ENCODE measurements around the gene APPBP2. TPM values are rescaled to one million over a fixed set of nuclear protein-coding genes. Genes with fewer than 3 reads are reported as not detected.
A peak's percentile ranks its signal among the peaks of the same experiment; 100 is the strongest.

APPBP2 gene
- polyA plus RNA-seq, 1 of the 3 experiments (the other 2 are of a cell fraction), result 7.6 TPM

DNA sequence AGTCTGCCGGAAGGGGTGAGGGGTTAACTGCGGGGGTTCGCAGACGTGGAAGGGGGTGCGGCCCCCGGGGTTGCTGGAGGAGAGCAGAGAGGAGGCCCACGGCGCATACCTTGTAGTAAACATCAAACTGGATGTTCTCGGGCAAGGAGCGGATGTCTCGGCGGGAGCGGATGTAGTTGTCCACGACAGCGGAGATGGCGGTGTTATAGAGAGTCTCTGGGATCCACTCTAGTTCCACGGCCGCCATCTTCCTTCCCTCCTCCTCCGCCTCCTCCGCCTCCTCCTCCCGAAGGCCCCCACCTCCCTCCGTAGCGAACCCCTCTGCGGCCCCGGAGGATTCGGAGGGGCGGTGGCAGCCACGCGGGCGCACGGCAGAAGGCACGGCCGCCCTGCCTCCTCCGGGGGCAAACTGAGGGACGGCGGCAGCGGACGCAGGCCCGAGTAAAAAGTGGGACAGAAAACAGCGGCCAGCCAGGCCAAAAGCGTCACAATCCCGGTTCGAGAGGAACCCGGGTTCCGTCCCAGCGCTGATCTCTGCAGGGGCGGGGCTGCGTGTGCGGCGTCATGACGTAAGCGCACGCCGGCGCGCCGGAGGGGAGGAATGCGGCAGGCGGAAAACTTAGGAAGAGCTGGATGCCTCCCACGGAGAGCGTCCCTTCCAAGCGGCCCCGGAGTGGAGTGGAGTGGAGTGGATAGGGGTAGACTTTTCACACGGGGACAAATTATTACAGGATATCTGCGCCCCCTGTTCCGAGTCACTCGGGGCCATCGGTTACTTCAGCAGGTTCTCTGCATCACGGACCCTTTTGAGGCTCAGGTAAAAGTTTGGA lies at the start of gene APPBP2 (continued):
- TF ChIP-seq, protein P1, sequence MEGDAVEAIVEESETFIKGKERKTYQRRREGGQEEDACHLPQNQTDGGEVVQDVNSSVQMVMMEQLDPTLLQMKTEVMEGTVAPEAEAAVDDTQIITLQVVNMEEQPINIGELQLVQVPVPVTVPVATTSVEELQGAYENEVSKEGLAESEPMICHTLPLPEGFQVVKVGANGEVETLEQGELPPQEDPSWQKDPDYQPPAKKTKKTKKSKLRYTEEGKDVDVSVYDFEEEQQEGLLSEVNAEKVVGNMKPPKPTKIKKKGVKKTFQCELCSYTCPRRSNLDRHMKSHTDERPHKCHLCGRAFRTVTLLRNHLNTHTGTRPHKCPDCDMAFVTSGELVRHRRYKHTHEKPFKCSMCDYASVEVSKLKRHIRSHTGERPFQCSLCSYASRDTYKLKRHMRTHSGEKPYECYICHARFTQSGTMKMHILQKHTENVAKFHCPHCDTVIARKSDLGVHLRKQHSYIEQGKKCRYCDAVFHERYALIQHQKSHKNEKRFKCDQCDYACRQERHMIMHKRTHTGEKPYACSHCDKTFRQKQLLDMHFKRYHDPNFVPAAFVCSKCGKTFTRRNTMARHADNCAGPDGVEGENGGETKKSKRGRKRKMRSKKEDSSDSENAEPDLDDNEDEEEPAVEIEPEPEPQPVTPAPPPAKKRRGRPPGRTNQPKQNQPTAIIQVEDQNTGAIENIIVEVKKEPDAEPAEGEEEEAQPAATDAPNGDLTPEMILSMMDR (IDR thresholded peaks at IDR 0.05), result no peak
- TF ChIP-seq FOSL2 (IDR thresholded peaks at IDR 0.05; ENCODE audit: borderline replicate concordance, low read depth) (no peak; the same call in 1 of the 2 replicates), FOXM1 (IDR thresholded peaks at IDR 0.05; ENCODE audit: low read depth) (no peak), EZH2phosphoT487 (IDR thresholded peaks at IDR 0.05; ENCODE audit: borderline replicate concordance, low read depth) (no peak), IRF3 (IDR thresholded peaks at IDR 0.05; ENCODE audit: low read depth, low read length) (no peak), REST (IDR thresholded peaks at IDR 0.05; ENCODE audit: low read depth, low read length) (peak; percentile 49; the same call in 1 of the 2 replicates), CHD2 (IDR thresholded peaks at IDR 0.05; ENCODE audit: low read length, partially characterized antibody) (peak; percentile 6)

- Histone ChIP-seq H3K4me3 (ENCODE audit: low read depth in 2 of 2, low read length in 1 of 2) (no peak overlapping the region), H3F3A (replicated peaks; ENCODE audit: insufficient read depth) (peaks cover 43% of the 10 kb centered on the region), H3K9ac (peak overlapping the region; percentile 53), H3K27ac (ENCODE audit: low read depth in 2 of 2, low read length in 1 of 2) (peak overlapping the region; percentile 2 to 93; a peak in 3 of 4 replicates), H3K9me2 (no peaks in the 10 kb centered on the region), H3K4me1 (ENCODE audit: control insufficient read depth in 1 of 2, insufficient read depth in 2 of 2, low read depth in 1 of 2, low read length in 1 of 2) (peaks cover 2 to 11% of the 10 kb centered on the region in 2 experiments; a peak in 3 of 4 replicates), H3K4me2 (peak overlapping the region; percentile 46), H4K20me1 (ENCODE audit: insufficient read depth) (no peaks in the 10 kb centered on the region), H3K79me2 (ENCODE audit: insufficient read depth) (no peaks in the 10 kb centered on the region), H3K36me3 (replicated peaks in 1 of 2; ENCODE audit: control insufficient read depth in 1 of 2, insufficient read depth in 2 of 2, low read length in 1 of 2) (no peaks in the 10 kb centered on the region), H3K9me3 (no peaks in the 10 kb centered on the region), H2AFZ (ENCODE audit: low read depth) (no peak overlapping the region; the same call in 1 of the 2 replicates), H3K27me3 (ENCODE audit: insufficient read depth) (no peaks in the 10 kb centered on the region)
- ChIA-PET CTCF (interaction anchor here (1.2 to 2.5 kb wide), 8 partner anchors 8 to 152 kb away, joined by 3 to 19 read pairs (median 4); no protein-coding TSS in a partner anchor), POLR2A (no interaction called here)
- 40% methylated on average over 2 of the region's 2 CpGs for WGBS (ENCODE audit: low lambda C conversion rate)
- no peak for DNase-seq
- TF ChIP-seq YY1 (IDR thresholded peaks at IDR 0.05; ENCODE audit: low read depth) (no peak), PBX3 (IDR thresholded peaks at IDR 0.05) (peak; percentile 94), RFX5 (IDR thresholded peaks at IDR 0.05; ENCODE audit: low read length) (no peak), TEAD4 (IDR thresholded peaks at IDR 0.05; ENCODE audit: borderline replicate concordance, insufficient read depth) (peak; percentile 83), SMC3 (IDR thresholded peaks at IDR 0.05; ENCODE audit: low read depth, low read length) (no peak), NFIC (IDR thresholded peaks at IDR 0.05; ENCODE audit: borderline replicate concordance) (peak; percentile 89), FOXM1 (IDR thresholded peaks at IDR 0.05; ENCODE audit: low read depth) (no peak), JUND (IDR thresholded peaks at IDR 0.05) (peak; percentile 77), SIN3A (IDR thresholded peaks at IDR 0.05; ENCODE audit: borderline replicate concordance, low read depth, low read length) (peak; percentile 60), GATA2 (CRISPR knock-in tag; IDR thresholded peaks at IDR 0.05) (no peak), FOSL2 (IDR thresholded peaks at IDR 0.05; ENCODE audit: borderline replicate concordance, low read depth) (peak; percentile 57; the same call in 1 of the 2 replicates), TAF1 (IDR thresholded peaks at IDR 0.05; ENCODE audit: borderline replicate concordance, low read depth, low read length) (0 out of 2 replicates have a peak, but pooled peaks have one; percentile 16), MEF2A (IDR thresholded peaks at IDR 0.05; ENCODE audit: borderline replicate concordance, low read depth) (0 out of 2 replicates have a peak, but pooled peaks have one; percentile 63)
- TF ChIP-seq, protein P2, sequence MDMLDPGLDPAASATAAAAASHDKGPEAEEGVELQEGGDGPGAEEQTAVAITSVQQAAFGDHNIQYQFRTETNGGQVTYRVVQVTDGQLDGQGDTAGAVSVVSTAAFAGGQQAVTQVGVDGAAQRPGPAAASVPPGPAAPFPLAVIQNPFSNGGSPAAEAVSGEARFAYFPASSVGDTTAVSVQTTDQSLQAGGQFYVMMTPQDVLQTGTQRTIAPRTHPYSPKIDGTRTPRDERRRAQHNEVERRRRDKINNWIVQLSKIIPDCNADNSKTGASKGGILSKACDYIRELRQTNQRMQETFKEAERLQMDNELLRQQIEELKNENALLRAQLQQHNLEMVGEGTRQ (IDR thresholded peaks at IDR 0.05; ENCODE audit: borderline replicate concordance, low read depth, low read length), result no peak
Observed at GRCh38 chr17:60573236-60574051, 47.4 kb upstream of the APPBP2 start.
